ENCODE data around the gene PPP1R12B.

DNA sequence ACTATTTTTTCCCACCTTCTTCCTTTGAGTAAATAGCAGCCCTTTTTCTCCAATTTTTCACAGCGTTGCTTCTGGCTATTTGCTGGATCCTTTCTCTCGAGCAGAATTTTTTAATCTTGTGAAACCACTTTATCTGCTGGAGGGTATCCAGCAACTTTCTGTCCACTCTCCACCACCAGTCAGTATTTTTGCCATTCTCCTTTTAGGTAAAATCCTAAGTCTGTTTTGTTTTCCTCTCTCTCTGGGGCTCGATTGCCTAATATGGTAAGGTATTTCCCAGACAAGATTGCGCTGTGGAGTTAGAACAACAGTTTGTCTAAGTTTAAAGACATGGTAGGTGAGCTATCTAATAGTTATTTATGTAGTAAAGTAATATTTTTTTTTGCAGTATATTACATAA lies 156.9 kb downstream of the PPP1R12B start:
- TF ChIP-seq MEIS1 (CRISPR knock-in tag; IDR thresholded peaks at IDR 0.05; ENCODE audit: borderline replicate concordance) = no peak
- TF ChIP-seq, protein P1, sequence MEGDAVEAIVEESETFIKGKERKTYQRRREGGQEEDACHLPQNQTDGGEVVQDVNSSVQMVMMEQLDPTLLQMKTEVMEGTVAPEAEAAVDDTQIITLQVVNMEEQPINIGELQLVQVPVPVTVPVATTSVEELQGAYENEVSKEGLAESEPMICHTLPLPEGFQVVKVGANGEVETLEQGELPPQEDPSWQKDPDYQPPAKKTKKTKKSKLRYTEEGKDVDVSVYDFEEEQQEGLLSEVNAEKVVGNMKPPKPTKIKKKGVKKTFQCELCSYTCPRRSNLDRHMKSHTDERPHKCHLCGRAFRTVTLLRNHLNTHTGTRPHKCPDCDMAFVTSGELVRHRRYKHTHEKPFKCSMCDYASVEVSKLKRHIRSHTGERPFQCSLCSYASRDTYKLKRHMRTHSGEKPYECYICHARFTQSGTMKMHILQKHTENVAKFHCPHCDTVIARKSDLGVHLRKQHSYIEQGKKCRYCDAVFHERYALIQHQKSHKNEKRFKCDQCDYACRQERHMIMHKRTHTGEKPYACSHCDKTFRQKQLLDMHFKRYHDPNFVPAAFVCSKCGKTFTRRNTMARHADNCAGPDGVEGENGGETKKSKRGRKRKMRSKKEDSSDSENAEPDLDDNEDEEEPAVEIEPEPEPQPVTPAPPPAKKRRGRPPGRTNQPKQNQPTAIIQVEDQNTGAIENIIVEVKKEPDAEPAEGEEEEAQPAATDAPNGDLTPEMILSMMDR (tag by site-specific recombination; IDR thresholded peaks at IDR 0.05) = no peak
- TF ChIP-seq YY1 (tag by site-specific recombination; IDR thresholded peaks at IDR 0.05) = no peak
- TF ChIP-seq REST (tag by site-specific recombination; IDR thresholded peaks at IDR 0.05) = no peak
- no peak for TF ChIP-seq ZNF514 (tag by site-specific recombination; IDR thresholded peaks at IDR 0.05)
- TF ChIP-seq ZBTB17 (tag by site-specific recombination; IDR thresholded peaks at IDR 0.05) = no peak
- TF ChIP-seq, protein P2, sequence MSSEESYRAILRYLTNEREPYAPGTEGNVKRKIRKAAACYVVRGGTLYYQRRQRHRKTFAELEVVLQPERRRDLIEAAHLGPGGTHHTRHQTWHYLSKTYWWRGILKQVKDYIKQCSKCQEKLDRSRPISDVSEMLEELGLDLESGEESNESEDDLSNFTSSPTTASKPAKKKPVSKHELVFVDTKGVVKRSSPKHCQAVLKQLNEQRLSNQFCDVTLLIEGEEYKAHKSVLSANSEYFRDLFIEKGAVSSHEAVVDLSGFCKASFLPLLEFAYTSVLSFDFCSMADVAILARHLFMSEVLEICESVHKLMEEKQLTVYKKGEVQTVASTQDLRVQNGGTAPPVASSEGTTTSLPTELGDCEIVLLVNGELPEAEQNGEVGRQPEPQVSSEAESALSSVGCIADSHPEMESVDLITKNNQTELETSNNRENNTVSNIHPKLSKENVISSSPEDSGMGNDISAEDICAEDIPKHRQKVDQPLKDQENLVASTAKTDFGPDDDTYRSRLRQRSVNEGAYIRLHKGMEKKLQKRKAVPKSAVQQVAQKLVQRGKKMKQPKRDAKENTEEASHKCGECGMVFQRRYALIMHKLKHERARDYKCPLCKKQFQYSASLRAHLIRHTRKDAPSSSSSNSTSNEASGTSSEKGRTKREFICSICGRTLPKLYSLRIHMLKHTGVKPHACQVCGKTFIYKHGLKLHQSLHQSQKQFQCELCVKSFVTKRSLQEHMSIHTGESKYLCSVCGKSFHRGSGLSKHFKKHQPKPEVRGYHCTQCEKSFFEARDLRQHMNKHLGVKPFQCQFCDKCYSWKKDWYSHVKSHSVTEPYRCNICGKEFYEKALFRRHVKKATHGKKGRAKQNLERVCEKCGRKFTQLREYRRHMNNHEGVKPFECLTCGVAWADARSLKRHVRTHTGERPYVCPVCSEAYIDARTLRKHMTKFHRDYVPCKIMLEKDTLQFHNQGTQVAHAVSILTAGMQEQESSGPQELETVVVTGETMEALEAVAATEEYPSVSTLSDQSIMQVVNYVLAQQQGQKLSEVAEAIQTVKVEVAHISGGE (tag by site-specific recombination; conservative IDR thresholded peaks at IDR 0.05; ENCODE audit: low read depth) = no peak
- TF ChIP-seq BCL11A (tag by site-specific recombination; IDR thresholded peaks at IDR 0.05; ENCODE audit: low read depth) = no peak
